Brain microvascular endothelial cell (primary cell): ENCODE measurements around the gene LAX1.
A peak's percentile ranks its signal among the peaks of the same experiment; 100 is the strongest.
"Not testable (repeated sequence)": the region's sequence is repeated elsewhere in the genome, so short reads cannot be mapped to it uniquely, and the experiment has no call there.

Source experiments
- DNase-seq: peaks from one replicate; pipeline ENCODE4 v3.0.0-alpha.2; 2020
- H3K27ac ChIP-seq: fragments of 250-450 bp; sonication (Bioruptor Pico); 2 replicates; pipeline ENCODE4 v1.5.1; 2020; ENCODE audit warnings: mild to moderate bottlenecking, moderate library complexity
- H3K27me3 ChIP-seq: fragments of 250-450 bp; sonication (Bioruptor Pico); replicated peaks from 2 replicates; pipeline ENCODE4 v1.5.1; 2020; ENCODE audit warnings: mild to moderate bottlenecking
- H3K36me3 ChIP-seq: fragments of 250-450 bp; sonication (Bioruptor Pico); replicated peaks from 2 replicates; pipeline ENCODE4 v1.5.1; 2020; ENCODE audit warnings: mild to moderate bottlenecking
- H3K4me3 ChIP-seq: 2 replicates; pipeline ENCODE4 v1.5.1; 2011; ENCODE audit warnings: low read depth, mild to moderate bottlenecking, control low read depth, low read length, moderate library complexity
- CTCF ChIP-seq: IDR thresholded peaks from 2 replicates; pipeline ENCODE4 v1.5.1; 2011; ENCODE audit warnings: low read depth, mild to moderate bottlenecking, moderate library complexity, low read length, control low read depth, inconsistent platforms; ENCODE audit errors: missing control alignments
- in situ Hi-C: cut with HindIII; loops from 2 replicates; pipeline ENCODE4 v1.10.0; 2017; ENCODE audit warnings: low sequenced_read_pairs, low pct_ligation_motif_present

The LAX1 gene

GRCh38 chr1:203751051-203751450 is 13.9 kb upstream of the LAX1 start:
- H3K27me3 ChIP-seq: no peaks in the 10 kb centered on the region
- peak; percentile 54 for DNase-seq
- no peak overlapping the region for H3K27ac ChIP-seq
- no peak overlapping the region for H3K4me3 ChIP-seq
- H3K36me3 ChIP-seq: no peaks in the 10 kb centered on the region
- no peak for TF ChIP-seq CTCF
- in situ Hi-C loops: no loop called here

GRCh38 chr1:203751618-203752361 is 13.2 kb upstream of the LAX1 start:
- H3K4me3 ChIP-seq, in situ Hi-C loops, H3K27ac ChIP-seq, DNase-seq, H3K36me3 ChIP-seq, H3K27me3 ChIP-seq: not testable (repeated sequence)

GRCh38 chr1:203754455-203754864 is 10.5 kb upstream of the LAX1 start:
- no peak for DNase-seq
- in situ Hi-C loops: no loop called here
- H3K36me3 ChIP-seq: no peaks in the 10 kb centered on the region
- no peak for TF ChIP-seq CTCF
- H3K27me3 ChIP-seq: no peaks in the 10 kb centered on the region
- H3K27ac ChIP-seq: no peak overlapping the region
- H3K4me3 ChIP-seq: no peak overlapping the region

GRCh38 chr1:203756036-203756435 is 8.9 kb upstream of the LAX1 start:
- DNase-seq: no peak
- H3K27ac ChIP-seq: no peak overlapping the region

GRCh38 chr1:203758749-203759148 is 6.2 kb upstream of the LAX1 start:
- H3K27ac ChIP-seq, H3K36me3 ChIP-seq, in situ Hi-C loops, H3K27me3 ChIP-seq, DNase-seq, H3K4me3 ChIP-seq: not testable (repeated sequence)

More at GRCh38 chr1:203756036-203756435, 8.9 kb upstream of the LAX1 start:
- Histone ChIP-seq H3K4me3 (no peak overlapping the region), H3K27me3 (no peaks in the 10 kb centered on the region), H3K36me3 (no peaks in the 10 kb centered on the region)
- in situ Hi-C loops: no loop called here
- TF ChIP-seq CTCF: no peak

- no peaks in the 10 kb centered on the region for H3K36me3 ChIP-seq
- H3K27ac ChIP-seq: no peak overlapping the region
- in situ Hi-C loops: no loop called here
- no peaks in the 10 kb centered on the region for H3K27me3 ChIP-seq
- no peak overlapping the region for H3K4me3 ChIP-seq
- no peak for DNase-seq
- no peak for TF ChIP-seq CTCF
Measured at GRCh38 chr1:203760506-203760905, 4.5 kb upstream of the LAX1 start.

GRCh38 chr1:203761958-203762357 is 3.0 kb upstream of the LAX1 start:
- H3K27me3 ChIP-seq, in situ Hi-C loops, H3K36me3 ChIP-seq, DNase-seq, H3K4me3 ChIP-seq, H3K27ac ChIP-seq: not testable (repeated sequence)
